Osteocyte (in vitro differentiated cells): ENCODE data around the gene KCNAB2. TPM values are rescaled to one million over a fixed set of nuclear protein-coding genes. Genes with fewer than 3 reads are reported as not detected.

Experiments used
- DNase-seq: peaks from one replicate; pipeline ENCODE4 v3.0.0; 2021; ENCODE audit warnings: mixed read lengths; ENCODE audit not compliant: unreplicated experiment; ENCODE audit errors: extremely low spot score
- H3K27ac Mint-ChIP-seq: one replicate; pipeline ENCODE4 v1.8.0; 2021; ENCODE audit warnings: mild to moderate bottlenecking, mixed read lengths; ENCODE audit not compliant: unreplicated experiment
- H3K27me3 Mint-ChIP-seq: one replicate; pipeline ENCODE4 v1.8.0; 2021; ENCODE audit warnings: mixed read lengths; ENCODE audit not compliant: unreplicated experiment
- H3K36me3 Mint-ChIP-seq: one replicate; pipeline ENCODE4 v1.8.0; 2021; ENCODE audit warnings: mixed read lengths; ENCODE audit not compliant: unreplicated experiment
- H3K4me1 Mint-ChIP-seq: one replicate; pipeline ENCODE4 v1.8.0; 2021; ENCODE audit warnings: mixed read lengths; ENCODE audit not compliant: unreplicated experiment
- H3K4me3 Mint-ChIP-seq: one replicate; pipeline ENCODE4 v1.8.0; 2021; ENCODE audit warnings: mild to moderate bottlenecking, moderate library complexity, mixed read lengths; ENCODE audit not compliant: unreplicated experiment
- H3K9me3 Mint-ChIP-seq: one replicate; pipeline ENCODE4 v1.8.0; 2021; ENCODE audit warnings: mixed read lengths; ENCODE audit not compliant: unreplicated experiment
- CTCF ChIP-seq: fragments of 200-600 bp; sonication (generic); IDR thresholded peaks from 2 replicates; pipeline ENCODE4 v1.5.0; 2021; ENCODE audit warnings: antibody characterized with exemption, mild to moderate bottlenecking, moderate library complexity
- total RNA-seq: library from RNA; stranded (reverse); gene quantifications from 2 replicates; pipeline ENCODE4 v1.2.1, GENCODE V29; 2021

The KCNAB2 gene
- total RNA-seq, 1 donor from 2014 or later: 9.3 TPM

DNA sequence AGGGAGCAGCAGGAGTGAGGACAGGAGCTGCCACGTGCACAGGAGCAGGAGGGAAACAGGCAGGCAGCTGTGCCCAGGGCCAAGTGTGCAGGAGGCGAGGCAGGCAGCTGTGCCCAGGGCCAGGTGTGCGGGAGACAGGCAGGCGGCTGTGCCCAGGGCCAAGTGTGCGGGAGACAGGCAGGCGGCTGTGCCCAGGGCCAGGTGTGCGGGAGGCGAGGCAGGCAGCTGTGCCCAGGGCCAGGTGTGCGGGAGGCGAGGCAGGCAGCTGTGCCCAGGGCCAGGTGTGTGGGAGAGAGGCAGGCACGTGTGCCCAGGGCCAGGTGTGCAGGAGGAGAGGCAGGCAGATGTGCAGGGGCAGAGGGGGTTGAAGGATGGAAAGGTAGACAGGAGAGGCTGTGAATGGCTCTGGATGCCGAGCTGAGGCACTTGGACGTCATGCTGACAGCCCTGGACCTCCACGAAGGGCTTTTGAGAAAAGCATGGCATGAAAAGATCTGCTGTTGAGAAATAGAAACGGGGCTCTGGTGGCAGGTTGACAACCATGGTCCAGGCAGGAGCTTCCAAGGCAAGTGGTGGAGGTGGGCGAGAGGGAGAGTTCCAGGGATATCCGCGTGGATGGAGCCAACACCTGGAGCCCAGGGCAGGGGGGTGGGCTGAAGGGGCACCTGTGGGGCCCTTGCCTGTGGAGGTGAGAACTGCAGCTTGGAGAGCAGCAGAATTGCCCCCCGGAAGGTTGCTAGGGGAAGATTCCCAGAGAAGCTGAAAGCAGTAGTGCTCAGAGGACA, 34.3 kb upstream of the KCNAB2 start:
- no peaks in the 10 kb centered on the region for H3K36me3 Mint-ChIP-seq
- H3K27ac Mint-ChIP-seq: no peak overlapping the region
- H3K9me3 Mint-ChIP-seq: no peaks in the 10 kb centered on the region
- no peak overlapping the region for H3K4me3 Mint-ChIP-seq
- H3K27me3 Mint-ChIP-seq: no peaks in the 10 kb centered on the region
- H3K4me1 Mint-ChIP-seq: no peaks in the 10 kb centered on the region
- no peak for DNase-seq
- TF ChIP-seq CTCF: no peak

DNA sequence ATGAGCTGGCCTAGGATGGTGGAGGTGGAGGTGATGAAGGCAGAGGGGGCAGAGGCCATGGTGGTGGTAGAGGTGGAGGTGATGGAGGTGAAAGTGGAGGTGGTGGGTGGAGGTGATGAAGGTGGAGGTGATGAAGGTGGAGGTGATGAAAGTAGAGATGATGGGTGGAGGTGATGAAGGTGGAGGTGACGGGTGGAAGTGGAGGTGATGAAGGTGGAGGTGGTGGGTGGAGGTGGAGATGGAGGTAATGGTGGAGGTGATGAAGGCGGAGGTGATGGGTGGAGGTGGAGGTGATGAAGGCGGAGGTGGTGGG, 33.8 kb upstream of the KCNAB2 start:
- no peak for DNase-seq
- no peak overlapping the region for H3K27ac Mint-ChIP-seq
- H3K4me3 Mint-ChIP-seq: no peak overlapping the region
- no peaks in the 10 kb centered on the region for H3K4me1 Mint-ChIP-seq
- H3K27me3 Mint-ChIP-seq: no peaks in the 10 kb centered on the region
- no peaks in the 10 kb centered on the region for H3K36me3 Mint-ChIP-seq
- H3K9me3 Mint-ChIP-seq: no peaks in the 10 kb centered on the region
- TF ChIP-seq CTCF: no peak

DNA sequence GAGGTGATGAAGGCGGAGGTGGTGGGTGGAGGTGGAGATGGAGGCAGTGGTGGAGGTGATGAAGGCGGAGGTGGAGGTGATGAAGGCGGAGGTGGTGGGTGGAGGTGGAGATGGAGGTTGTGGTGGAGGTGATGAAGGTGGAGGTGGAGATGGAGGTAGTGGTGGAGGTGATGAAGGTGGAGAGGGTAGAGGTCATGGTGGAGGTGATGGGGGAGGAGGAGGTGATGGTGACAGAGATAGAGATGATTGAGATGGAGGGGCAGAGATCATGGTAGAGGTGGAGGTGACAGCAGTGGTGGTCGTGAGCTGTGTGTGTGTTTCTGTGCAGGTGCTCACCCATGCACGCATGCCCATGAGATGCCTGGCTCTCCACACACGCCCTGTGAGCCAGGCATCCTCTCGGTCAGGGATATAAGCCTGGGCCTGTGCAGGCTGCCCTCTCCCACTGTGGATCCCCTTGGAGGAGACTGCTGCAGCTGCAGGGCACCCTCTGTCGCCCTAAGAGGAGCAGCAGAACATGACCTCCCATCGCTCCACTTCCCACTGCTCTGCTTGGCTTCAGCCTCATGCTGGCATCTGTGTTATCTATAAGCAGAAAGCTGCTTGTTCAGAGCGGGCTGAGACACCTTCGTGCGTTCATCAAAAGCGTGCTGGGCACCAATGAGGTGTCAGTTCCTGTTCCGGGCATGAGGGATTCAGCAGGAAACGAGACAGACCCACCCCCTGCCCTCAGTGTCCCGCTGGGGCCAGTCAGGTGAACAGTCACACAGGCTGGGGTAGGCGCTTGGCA, 33.0 kb upstream of the KCNAB2 start:
- no peaks in the 10 kb centered on the region for H3K27me3 Mint-ChIP-seq
- no peaks in the 10 kb centered on the region for H3K4me1 Mint-ChIP-seq
- no peaks in the 10 kb centered on the region for H3K9me3 Mint-ChIP-seq
- TF ChIP-seq CTCF: no peak
- H3K27ac Mint-ChIP-seq: no peak overlapping the region
- H3K4me3 Mint-ChIP-seq: no peak overlapping the region
- no peaks in the 10 kb centered on the region for H3K36me3 Mint-ChIP-seq
- DNase-seq: no peak

GRCh38 chr1:6013491-6013890, 32.2 kb upstream of the KCNAB2 start:
- no peaks in the 10 kb centered on the region for H3K9me3 Mint-ChIP-seq
- no peaks in the 10 kb centered on the region for H3K27me3 Mint-ChIP-seq
- H3K36me3 Mint-ChIP-seq: no peaks in the 10 kb centered on the region
- no peak for DNase-seq
- no peak overlapping the region for H3K27ac Mint-ChIP-seq
- no peaks in the 10 kb centered on the region for H3K4me1 Mint-ChIP-seq
- H3K4me3 Mint-ChIP-seq: no peak overlapping the region
- TF ChIP-seq CTCF: no peak
